BE2C (cell line): Measurements from ENCODE around the gene PLEKHA8.

Experiments
- DNase-seq: peaks from one replicate; pipeline ENCODE4 v3.0.0-alpha.2; 2020
- H3K27me3 ChIP-seq: fragments of 250-450 bp; sonication (Bioruptor Pico); 2 replicates; pipeline ENCODE4 v1.5.1; 2020; ENCODE audit warnings: mild to moderate bottlenecking
- H3K36me3 ChIP-seq: fragments of 250-450 bp; sonication (Bioruptor Pico); 2 replicates; pipeline ENCODE4 v1.5.1; 2020; ENCODE audit warnings: mild to moderate bottlenecking
- H3K4me1 ChIP-seq: fragments of 250-450 bp; sonication (Bioruptor Pico); 2 replicates; pipeline ENCODE4 v1.5.1; 2020
- H3K4me3 ChIP-seq: 2 replicates; pipeline ENCODE4 v1.5.1; 2011; ENCODE audit warnings: low read depth, low read length
- H3K9me3 ChIP-seq: fragments of 250-450 bp; sonication (Bioruptor Pico); 2 replicates; pipeline ENCODE4 v1.5.1; 2020
- TF ChIP-seq, protein P1 (sequence below): IDR thresholded peaks from 2 replicates; pipeline ENCODE4 v1.5.1; 2012; ENCODE audit warnings: mild to moderate bottlenecking, low read depth, low read length

The PLEKHA8 gene

DNA sequence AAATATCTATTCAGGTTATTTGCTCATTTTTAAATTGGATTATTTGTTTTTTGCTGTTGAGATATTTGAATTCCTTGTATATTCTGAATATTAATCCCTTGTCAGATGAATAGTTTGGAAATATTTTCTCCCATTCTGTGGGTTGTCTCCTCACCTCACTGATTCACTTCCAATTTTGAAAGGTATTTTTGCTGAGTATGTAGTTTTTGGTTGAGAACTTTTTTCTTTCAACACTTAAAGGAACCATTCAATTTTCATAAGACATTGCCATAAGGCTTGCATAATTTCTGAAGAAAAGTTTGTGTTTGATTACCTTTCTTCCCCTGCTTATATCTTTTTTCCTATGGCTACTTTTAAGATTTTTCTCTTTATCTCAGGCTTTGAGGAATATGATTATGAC lies 29.7 kb upstream of the PLEKHA8 start:
- Histone ChIP-seq H3K36me3 (no peaks in the 10 kb centered on the region), H3K27me3 (no peaks in the 10 kb centered on the region), H3K4me1 (no peaks in the 10 kb centered on the region), H3K4me3 (no peak overlapping the region), H3K9me3 (no peaks in the 10 kb centered on the region)
- no peak for DNase-seq
- TF ChIP-seq, protein P1, sequence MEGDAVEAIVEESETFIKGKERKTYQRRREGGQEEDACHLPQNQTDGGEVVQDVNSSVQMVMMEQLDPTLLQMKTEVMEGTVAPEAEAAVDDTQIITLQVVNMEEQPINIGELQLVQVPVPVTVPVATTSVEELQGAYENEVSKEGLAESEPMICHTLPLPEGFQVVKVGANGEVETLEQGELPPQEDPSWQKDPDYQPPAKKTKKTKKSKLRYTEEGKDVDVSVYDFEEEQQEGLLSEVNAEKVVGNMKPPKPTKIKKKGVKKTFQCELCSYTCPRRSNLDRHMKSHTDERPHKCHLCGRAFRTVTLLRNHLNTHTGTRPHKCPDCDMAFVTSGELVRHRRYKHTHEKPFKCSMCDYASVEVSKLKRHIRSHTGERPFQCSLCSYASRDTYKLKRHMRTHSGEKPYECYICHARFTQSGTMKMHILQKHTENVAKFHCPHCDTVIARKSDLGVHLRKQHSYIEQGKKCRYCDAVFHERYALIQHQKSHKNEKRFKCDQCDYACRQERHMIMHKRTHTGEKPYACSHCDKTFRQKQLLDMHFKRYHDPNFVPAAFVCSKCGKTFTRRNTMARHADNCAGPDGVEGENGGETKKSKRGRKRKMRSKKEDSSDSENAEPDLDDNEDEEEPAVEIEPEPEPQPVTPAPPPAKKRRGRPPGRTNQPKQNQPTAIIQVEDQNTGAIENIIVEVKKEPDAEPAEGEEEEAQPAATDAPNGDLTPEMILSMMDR: no peak

DNA sequence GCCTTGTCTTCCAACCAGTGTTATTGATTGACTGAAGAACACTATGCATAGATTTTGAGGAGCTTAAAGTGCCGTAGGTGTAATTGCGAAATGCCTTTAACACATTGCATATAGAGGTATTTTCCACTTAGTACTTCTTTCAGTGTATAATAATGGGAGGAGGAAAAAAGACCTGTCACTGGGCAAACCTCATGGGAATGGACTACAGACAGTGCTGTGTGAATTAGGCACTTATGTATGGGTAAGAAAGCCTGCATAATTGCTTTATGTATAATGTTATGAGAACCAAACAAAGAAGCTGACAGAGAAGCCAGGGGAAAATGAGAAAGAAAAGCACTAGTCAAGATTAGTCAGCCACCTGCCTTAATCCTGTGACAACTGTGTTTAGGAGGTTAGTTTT lies 26.2 kb upstream of the PLEKHA8 start:
- DNase-seq: no peak
- H3K4me1 ChIP-seq: no peaks in the 10 kb centered on the region
- no peaks in the 10 kb centered on the region for H3K9me3 ChIP-seq
- TF ChIP-seq, protein P1: no peak
- no peaks in the 10 kb centered on the region for H3K36me3 ChIP-seq
- no peak overlapping the region for H3K4me3 ChIP-seq
- H3K27me3 ChIP-seq: no peaks in the 10 kb centered on the region

DNA sequence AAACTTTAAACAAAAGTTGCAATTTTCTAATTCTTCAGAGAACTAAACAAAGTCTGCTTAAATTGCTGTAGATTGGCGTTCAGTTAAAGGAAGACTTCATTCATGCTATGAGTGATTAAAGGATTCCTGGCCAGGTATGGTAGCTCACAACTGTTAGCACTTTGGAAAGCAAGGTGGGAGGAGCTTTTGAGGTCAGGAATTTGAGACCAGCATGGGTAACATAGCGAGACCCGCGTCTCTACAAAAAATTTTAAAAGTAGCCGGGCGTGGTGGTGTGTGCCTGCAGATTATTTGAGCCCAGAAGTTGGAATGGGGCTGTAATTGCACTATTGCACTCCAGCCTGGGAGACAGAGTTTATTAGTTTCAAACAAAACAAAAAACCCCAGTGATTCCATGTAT lies 25.1 kb upstream of the PLEKHA8 start:
- no peaks in the 10 kb centered on the region for H3K36me3 ChIP-seq
- H3K4me1 ChIP-seq: no peaks in the 10 kb centered on the region
- H3K4me3 ChIP-seq: no peak overlapping the region
- no peak for DNase-seq
- no peaks in the 10 kb centered on the region for H3K9me3 ChIP-seq
- no peaks in the 10 kb centered on the region for H3K27me3 ChIP-seq
- TF ChIP-seq, protein P1: no peak

DNA sequence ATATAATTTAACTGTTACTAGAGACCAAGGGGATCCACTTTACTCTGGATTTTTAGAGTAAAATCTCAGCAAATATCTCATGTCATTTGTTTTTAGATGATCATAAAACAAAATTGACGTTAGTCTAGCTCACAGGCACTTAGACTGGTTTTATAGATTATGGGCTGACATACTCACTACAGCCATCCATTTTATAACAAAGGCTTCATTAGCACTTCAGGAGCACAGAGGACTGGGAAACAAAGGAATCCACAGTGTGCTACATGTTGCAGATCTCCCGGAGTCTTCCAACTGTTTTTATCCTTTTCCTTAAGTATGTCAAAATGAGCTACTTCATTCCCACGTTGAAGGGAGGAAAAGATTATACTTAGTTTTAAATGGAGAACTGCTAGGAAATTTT lies 22.7 kb upstream of the PLEKHA8 start:
- DNase-seq: no peak
- TF ChIP-seq, protein P1: no peak
- Histone ChIP-seq H3K27me3 (no peaks in the 10 kb centered on the region), H3K4me3 (no peak overlapping the region), H3K4me1 (no peaks in the 10 kb centered on the region), H3K36me3 (no peaks in the 10 kb centered on the region), H3K9me3 (no peaks in the 10 kb centered on the region)

DNA sequence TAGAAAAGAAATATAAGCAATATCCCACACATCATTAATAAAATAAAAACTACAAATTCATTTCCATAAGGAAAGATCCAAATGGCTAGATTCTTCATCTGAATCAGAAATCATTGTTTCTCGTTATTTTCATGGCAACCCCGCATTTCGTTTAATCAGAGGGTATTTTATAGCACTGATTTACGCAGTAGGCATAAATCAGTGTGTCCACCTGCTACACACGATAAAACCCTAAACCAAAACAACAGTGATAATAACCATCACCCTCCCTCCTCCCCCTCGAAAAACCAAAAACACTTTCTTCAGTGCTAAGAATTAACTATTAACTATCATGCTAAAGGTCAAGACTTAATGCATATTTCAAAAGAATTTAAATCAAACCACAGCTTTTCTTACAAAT lies 18.2 kb upstream of the PLEKHA8 start:
- Histone ChIP-seq H3K27me3 (no peaks in the 10 kb centered on the region), H3K9me3 (no peaks in the 10 kb centered on the region), H3K4me1 (no peaks in the 10 kb centered on the region), H3K4me3 (no peak overlapping the region), H3K36me3 (peaks cover 4% of the 10 kb centered on the region)
- DNase-seq: no peak
- TF ChIP-seq, protein P1: no peak

DNA sequence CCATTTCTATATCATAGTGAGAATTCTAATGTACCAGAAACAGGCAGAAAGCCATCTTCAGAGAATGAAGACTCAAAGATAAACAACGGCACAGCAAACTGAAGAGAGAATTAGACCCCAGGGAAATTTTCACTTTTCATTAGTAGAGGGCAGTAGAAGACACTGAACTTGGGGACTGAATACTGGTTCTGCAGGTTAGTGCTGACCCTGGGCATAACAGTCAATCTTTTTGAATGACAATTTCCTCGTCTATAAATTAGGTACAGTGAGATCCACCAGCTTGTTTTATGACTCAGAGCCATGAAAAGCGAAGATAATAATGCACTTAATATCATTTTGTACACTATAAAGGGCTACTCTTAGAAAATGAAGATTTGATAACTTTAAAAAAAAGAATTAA lies 15.5 kb upstream of the PLEKHA8 start:
- H3K4me3 ChIP-seq: no peak overlapping the region
- no peak for DNase-seq
- TF ChIP-seq, protein P1: no peak

More for the DNA sequence above, 15.5 kb upstream of the PLEKHA8 start:
- no peaks in the 10 kb centered on the region for H3K9me3 ChIP-seq
- H3K36me3 ChIP-seq: peaks cover 4% of the 10 kb centered on the region
- H3K4me1 ChIP-seq: no peaks in the 10 kb centered on the region
- H3K27me3 ChIP-seq: no peaks in the 10 kb centered on the region
